ENCODE measurements around the gene TBCK.

GRCh38 chr4:106033469-106033868 lies 282.5 kb downstream of the TBCK start:
- TF ChIP-seq CTCF (conservative IDR thresholded peaks at IDR 0.05; ENCODE audit: low read length) (no peak), EZH2phosphoT487 (IDR thresholded peaks at IDR 0.05; ENCODE audit: borderline replicate concordance, low read depth, low read length) (no peak)

All from OCI-LY7 (cell line).